B cell (primary cell): ENCODE results near the gene PBXIP1. TPM values are rescaled to one million over a fixed set of nuclear protein-coding genes. Genes with fewer than 3 reads are reported as not detected.

Experiments used
- ATAC-seq: fragments of 200-7000 bp; cut with Tn5 transposase; one replicate; pipeline ENCODE4 v1.10.0; 2021; ENCODE audit warnings: low read depth, mild to moderate bottlenecking, moderate number of reproducible peaks, moderate library complexity
- CTCF ChIA-PET: fragments of 350-600 bp; sonication (Branson Sonifier 250); formaldehyde crosslinking; loops from one replicate; lab custom pipeline; 2021; ENCODE audit warnings: antibody characterized with exemption, inconsistent platforms; lab: Charles Lee
- POLR2A ChIA-PET: fragments of 350-600 bp; sonication (Branson Sonifier 250); formaldehyde crosslinking; loops from one replicate; lab custom pipeline; 2021; ENCODE audit warnings: antibody characterized with exemption; lab: Charles Lee
- DNase-seq: peaks from one replicate; pipeline ENCODE4 v3.0.0; 2013
- H2AFZ ChIP-seq: 2 replicates; pipeline ENCODE4 v1.6.1; 2012; ENCODE audit warnings: mild to moderate bottlenecking, low read depth, low read length; ENCODE audit not compliant: insufficient read depth, poor library complexity, severe bottlenecking
- H3K27ac ChIP-seq, 2 donors: 1 replicate in 1 of 2; 2 replicates in 1 of 2; pipeline ENCODE4 v1.5.1; 2012 to 2013; ENCODE audit warnings: low read length in 2 of 2, mild to moderate bottlenecking in 2 of 2, moderate library complexity in 1 of 2
- H3K27me3 ChIP-seq, 4 experiments: fragments of 200-600 bp in 1 of 4; sonication (generic) in 1 of 4; replicated peaks in 1 of 4; 1 replicate in 2 of 4; 2 replicates in 2 of 4; pipeline versions ENCODE4 v1.6.1 to v1.7.0; 2013 to 2016; ENCODE audit warnings: low read length in 3 of 4, mild to moderate bottlenecking in 2 of 4, mixed read lengths in 1 of 4, moderate library complexity in 1 of 4; ENCODE audit not compliant: insufficient read depth in 4 of 4, control insufficient read depth in 3 of 4; ENCODE audit errors: control extremely low read depth in 1 of 4
- H3K36me3 ChIP-seq, 2 experiments: replicated peaks in 1 of 2; 1 replicate in 1 of 2; 2 replicates in 1 of 2; pipeline versions ENCODE4 v1.6.1 to v1.7.1; 2013; ENCODE audit warnings: low read length in 1 of 2; ENCODE audit not compliant: insufficient read depth in 2 of 2, control insufficient read depth in 1 of 2; ENCODE audit errors: control extremely low read depth in 1 of 2, extremely low read depth in 1 of 2
- H3K4me1 ChIP-seq, 2 donors: fragments of 200-600 bp in 1 of 2; sonication (generic) in 1 of 2; 1 replicate in 1 of 2; 2 replicates in 1 of 2; pipeline versions ENCODE4 v1.5.1 to v1.6.1; 2013 to 2017; ENCODE audit warnings: low read length in 2 of 2; ENCODE audit not compliant: control insufficient read depth in 2 of 2, insufficient read depth in 2 of 2
- H3K4me2 ChIP-seq: replicated peaks from 2 replicates; pipeline ENCODE3; 2012; ENCODE audit warnings: mild to moderate bottlenecking, low read depth, low read length; ENCODE audit not compliant: poor library complexity, severe bottlenecking
- H3K4me3 ChIP-seq, 5 experiments: fragments of 200-600 bp in 1 of 5; sonication (generic) in 1 of 5; 1 replicate in 3 of 5; 2 replicates in 2 of 5; pipeline versions ENCODE4 v1.5.1 to v1.7.0; 2011 to 2016; ENCODE audit warnings: low read length in 4 of 5, mild to moderate bottlenecking in 4 of 5, low read depth in 2 of 5, control low read depth in 1 of 5, moderate library complexity in 1 of 5; ENCODE audit not compliant: insufficient read depth in 1 of 5; ENCODE audit errors: control extremely low read depth in 1 of 5, extremely low read depth in 1 of 5
- H3K79me2 ChIP-seq: fragments of 200-600 bp; sonication (generic); one replicate; pipeline ENCODE4 v1.6.0; 2016; ENCODE audit warnings: low read length; ENCODE audit not compliant: control insufficient read depth, insufficient read depth
- H3K9ac ChIP-seq: fragments of 200-600 bp; sonication (generic); 2 replicates; pipeline ENCODE4 v1.6.1; 2017; ENCODE audit warnings: mild to moderate bottlenecking, low read length, moderate library complexity
- H3K9me3 ChIP-seq, 3 donors: one replicate each; pipeline versions ENCODE4 v1.6.1 to v1.7.1; 2013; ENCODE audit warnings: low read length in 2 of 3; ENCODE audit not compliant: control insufficient read depth in 2 of 3, insufficient read depth in 1 of 3; ENCODE audit errors: control extremely low read depth in 1 of 3
- H4K20me1 ChIP-seq: 2 replicates; pipeline ENCODE4 v1.6.0; 2012; ENCODE audit warnings: mild to moderate bottlenecking, low read length; ENCODE audit not compliant: insufficient read depth, control insufficient read depth, poor library complexity, severe bottlenecking
- H3K27ac Mint-ChIP-seq: one replicate; pipeline ENCODE4 v1.8.0; 2021; ENCODE audit warnings: mixed read lengths
- H3K27me3 Mint-ChIP-seq: one replicate; pipeline ENCODE4 v1.8.0; 2021; ENCODE audit warnings: mixed read lengths
- H3K4me1 Mint-ChIP-seq: one replicate; pipeline ENCODE4 v1.8.0; 2021; ENCODE audit warnings: mixed read lengths
- H3K4me3 Mint-ChIP-seq: one replicate; pipeline ENCODE4 v1.8.0; 2021; ENCODE audit warnings: mixed read lengths
- H3K9me3 Mint-ChIP-seq: one replicate; pipeline ENCODE4 v1.8.0; 2022; ENCODE audit warnings: mixed read lengths; ENCODE audit not compliant: insufficient read depth
- EZH2 ChIP-seq: IDR thresholded peaks from 2 replicates; pipeline ENCODE4 v1.6.1; 2012; ENCODE audit warnings: borderline replicate concordance, low read depth, mild to moderate bottlenecking, moderate library complexity, low read length; ENCODE audit not compliant: insufficient read depth, poor library complexity, severe bottlenecking
- WGBS: methylation state at CpG from one replicate; pipeline ENCODE4 v1.1.5; 2013; ENCODE audit warnings: missing lambda C conversion rate; ENCODE audit not compliant: insufficient coverage; 5-methylcytosine and 5-hydroxymethylcytosine counted together
- intact Hi-C: fragments of 100-400 bp; cut with micrococcal nuclease; formaldehyde crosslinking; loops from one replicate; pipeline ENCODE4 v1.10.0; 2022
- polyA plus RNA-seq: library from polyadenylated mRNA; depleted of rRNA; stranded (reverse); fragments of >200 nt; gene quantifications from 2 replicates; pipeline ENCODE4 v1.2.3, GENCODE V29; 2012
- total RNA-seq, 2 donors: library from RNA; stranded (reverse); fragments of 120-200 nt in 1 of 2; gene quantifications; 1 replicate in 1 of 2; 2 replicates in 1 of 2; pipeline versions ENCODE4 v1.2.3 to v1.2.4, GENCODE V29; 2013 to 2022
- TF ChIP-seq, protein P1 (sequence below): fragments of 200-600 bp; IDR thresholded peaks from one replicate; pipeline ENCODE4 v1.8.0; 2022; ENCODE audit warnings: antibody characterized with exemption, mild to moderate bottlenecking

PBXIP1 gene
- total and polyA plus RNA-seq, 2 donors (not counting 1 experiment from before 2014, with no cell fraction given), result 77.6 to 212 TPM

DNA sequence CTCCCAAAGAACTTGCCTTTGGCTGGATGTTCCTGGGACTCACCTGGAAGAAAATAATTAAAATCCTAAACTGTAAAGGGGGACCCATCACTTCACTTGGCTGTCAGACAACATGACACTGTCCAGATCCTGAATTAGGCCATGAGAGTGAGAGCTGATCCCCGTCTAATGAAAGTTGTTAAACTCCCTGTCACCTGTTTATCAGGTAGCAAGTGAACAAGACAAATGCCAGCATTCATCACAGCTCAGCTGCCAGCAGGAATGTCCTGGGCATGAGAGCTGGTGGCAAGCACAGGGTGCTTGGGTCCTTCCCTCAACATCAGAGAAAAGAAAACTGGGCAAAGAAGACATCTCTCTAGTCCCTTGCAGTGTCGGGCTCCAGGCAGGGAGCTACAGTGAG, 43.1 kb downstream of the PBXIP1 start:
- TF ChIP-seq EZH2, result no peak
- TF ChIP-seq, protein P1, sequence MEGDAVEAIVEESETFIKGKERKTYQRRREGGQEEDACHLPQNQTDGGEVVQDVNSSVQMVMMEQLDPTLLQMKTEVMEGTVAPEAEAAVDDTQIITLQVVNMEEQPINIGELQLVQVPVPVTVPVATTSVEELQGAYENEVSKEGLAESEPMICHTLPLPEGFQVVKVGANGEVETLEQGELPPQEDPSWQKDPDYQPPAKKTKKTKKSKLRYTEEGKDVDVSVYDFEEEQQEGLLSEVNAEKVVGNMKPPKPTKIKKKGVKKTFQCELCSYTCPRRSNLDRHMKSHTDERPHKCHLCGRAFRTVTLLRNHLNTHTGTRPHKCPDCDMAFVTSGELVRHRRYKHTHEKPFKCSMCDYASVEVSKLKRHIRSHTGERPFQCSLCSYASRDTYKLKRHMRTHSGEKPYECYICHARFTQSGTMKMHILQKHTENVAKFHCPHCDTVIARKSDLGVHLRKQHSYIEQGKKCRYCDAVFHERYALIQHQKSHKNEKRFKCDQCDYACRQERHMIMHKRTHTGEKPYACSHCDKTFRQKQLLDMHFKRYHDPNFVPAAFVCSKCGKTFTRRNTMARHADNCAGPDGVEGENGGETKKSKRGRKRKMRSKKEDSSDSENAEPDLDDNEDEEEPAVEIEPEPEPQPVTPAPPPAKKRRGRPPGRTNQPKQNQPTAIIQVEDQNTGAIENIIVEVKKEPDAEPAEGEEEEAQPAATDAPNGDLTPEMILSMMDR, result no peak
- H4K20me1 ChIP-seq, result no peaks in the 10 kb centered on the region
- no peaks in the 10 kb centered on the region for H3K27me3 Mint-ChIP-seq
- H3K9me3 Mint-ChIP-seq, result no peaks in the 10 kb centered on the region
- no peak overlapping the region for H2AFZ ChIP-seq
- no peak overlapping the region for H3K27ac ChIP-seq
- H3K4me1 Mint-ChIP-seq, result peaks cover 1% of the 10 kb centered on the region
- no peaks in the 10 kb centered on the region for H3K9me3 ChIP-seq
- H3K79me2 ChIP-seq, result no peaks in the 10 kb centered on the region
- H3K27ac Mint-ChIP-seq, result no peak overlapping the region
- intact Hi-C loops, result no loop called here
- H3K9ac ChIP-seq, result no peak overlapping the region
- H3K4me2 ChIP-seq, result no peak overlapping the region
- no peaks in the 10 kb centered on the region for H3K36me3 ChIP-seq
- H3K4me3 Mint-ChIP-seq, result no peak overlapping the region
- ChIA-PET CTCF (interaction anchor here (1.7 kb wide), 1 partner anchor 35 kb away, joined by 4 read pairs; no protein-coding TSS in a partner anchor), POLR2A (no interaction called here)
- no peak overlapping the region for H3K4me3 ChIP-seq
- no peak for ATAC-seq
- no peaks in the 10 kb centered on the region for H3K27me3 ChIP-seq
- no peak for DNase-seq
- H3K4me1 ChIP-seq, result no peaks in the 10 kb centered on the region
- 100% methylated on average over 2 of the region's 2 CpGs for WGBS

DNA sequence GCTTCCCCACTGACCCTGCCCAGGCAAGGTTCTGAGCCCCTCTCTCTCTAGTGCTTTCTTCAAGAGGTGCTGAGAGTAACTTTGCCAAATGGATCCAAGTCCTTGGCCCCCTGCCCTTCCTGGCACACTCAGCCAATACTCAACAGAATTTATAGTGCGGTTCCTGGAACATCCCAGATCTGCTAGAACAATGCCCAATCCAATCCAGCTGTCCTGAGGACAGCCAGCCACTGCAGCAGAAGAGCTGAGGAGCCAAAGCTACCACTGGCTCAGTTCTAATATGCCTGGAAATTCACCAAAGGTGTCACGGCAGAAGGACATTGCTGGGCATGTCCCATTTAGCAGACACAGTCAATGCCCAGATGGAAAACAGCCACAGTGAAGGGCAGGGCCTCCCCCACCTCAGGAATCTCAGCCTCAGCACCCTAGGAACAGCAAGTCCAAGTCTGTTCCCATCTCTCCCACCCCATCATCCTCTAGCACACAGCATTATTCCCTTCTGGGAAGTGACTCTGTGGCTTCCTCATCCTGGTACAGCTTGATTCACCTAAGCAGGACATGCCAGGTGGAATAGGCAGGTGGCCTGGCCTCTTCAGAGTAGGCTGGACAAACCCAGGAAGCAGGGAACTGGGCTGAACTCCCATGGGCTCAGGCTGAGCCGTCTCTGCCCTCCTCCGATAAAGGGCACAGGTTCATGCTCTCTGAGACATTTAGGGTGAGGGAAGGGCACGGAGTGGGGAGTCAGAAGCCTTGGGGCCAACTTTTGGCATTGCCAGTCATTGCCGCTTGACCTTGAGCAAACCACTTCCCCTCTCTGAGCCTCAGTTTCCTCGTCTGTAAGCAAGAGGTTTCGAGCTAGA, 44.0 kb downstream of the PBXIP1 start:
- H3K27me3 ChIP-seq, result no peaks in the 10 kb centered on the region
- ChIA-PET POLR2A (no interaction called here), CTCF (interaction anchor here (1.7 kb wide), 1 partner anchor 34 kb away, joined by 4 read pairs; no protein-coding TSS in a partner anchor)
- Mint-ChIP-seq H3K27ac (no peak overlapping the region), H3K4me1 (no peaks in the 10 kb centered on the region), H3K4me3 (no peak overlapping the region), H3K9me3 (no peaks in the 10 kb centered on the region), H3K27me3 (no peaks in the 10 kb centered on the region)
- H3K9me3 ChIP-seq, result no peaks in the 10 kb centered on the region
- WGBS, result 96% methylated on average over 6 of the region's 8 CpGs
- no peak overlapping the region for H3K4me2 ChIP-seq
- DNase-seq (no peak), ATAC-seq (no peak)
- no peak overlapping the region for H3K9ac ChIP-seq
- no peak for TF ChIP-seq EZH2
- TF ChIP-seq, protein P1, result no peak
- H3K4me3 ChIP-seq, result no peak overlapping the region
- no peak overlapping the region for H3K27ac ChIP-seq
- no peaks in the 10 kb centered on the region for H3K4me1 ChIP-seq
- intact Hi-C loops, result no loop called here
- no peaks in the 10 kb centered on the region for H4K20me1 ChIP-seq
- H3K36me3 ChIP-seq, result no peaks in the 10 kb centered on the region
- H3K79me2 ChIP-seq, result no peaks in the 10 kb centered on the region
- no peak overlapping the region for H2AFZ ChIP-seq
